Chondrocyte (in vitro differentiated cells): ENCODE results near the gene OSTF1. TPM values are rescaled to one million over a fixed set of nuclear protein-coding genes. Genes with fewer than 3 reads are reported as not detected.

Source experiments
- DNase-seq: peaks from one replicate; pipeline ENCODE4 v3.0.0; 2021; ENCODE audit warnings: mixed read lengths, low spot score
- H3K27ac Mint-ChIP-seq: one replicate; pipeline ENCODE4 v1.8.0; 2021; ENCODE audit warnings: mild to moderate bottlenecking, moderate library complexity, mixed read lengths; ENCODE audit not compliant: unreplicated experiment
- H3K27me3 Mint-ChIP-seq: 2 replicates; pipeline ENCODE4 v1.8.0; 2021; ENCODE audit warnings: low read depth, mixed read lengths
- H3K36me3 Mint-ChIP-seq: 2 replicates; pipeline ENCODE4 v1.8.0; 2021; ENCODE audit warnings: low read depth, mixed read lengths
- H3K4me1 Mint-ChIP-seq: 2 replicates; pipeline ENCODE4 v1.8.0; 2021; ENCODE audit warnings: low read depth, mild to moderate bottlenecking, mixed read lengths
- H3K4me3 Mint-ChIP-seq: one replicate; pipeline ENCODE4 v1.8.0; 2021; ENCODE audit warnings: mild to moderate bottlenecking, moderate library complexity, mixed read lengths; ENCODE audit not compliant: unreplicated experiment
- H3K9me3 Mint-ChIP-seq: 2 replicates; pipeline ENCODE4 v1.8.0; 2021; ENCODE audit warnings: low read depth, mixed read lengths
- total RNA-seq: library from RNA; stranded (reverse); gene quantifications from 3 replicates; pipeline ENCODE4 v1.2.1, GENCODE V29; 2021
- TF ChIP-seq, protein P1 (sequence below): fragments of 200-600 bp; sonication (generic); IDR thresholded peaks from 2 replicates; pipeline ENCODE4 v1.5.0; 2021; ENCODE audit warnings: antibody characterized with exemption, mild to moderate bottlenecking, moderate library complexity

The OSTF1 gene
- total RNA-seq, 1 donor from 2014 or later, result 30.8 TPM

GRCh38 chr9:75109210-75109839 is 21.0 kb downstream of the OSTF1 start:
- DNase-seq, result no peak
- no peaks in the 10 kb centered on the region for H3K27me3 Mint-ChIP-seq
- no peaks in the 10 kb centered on the region for H3K36me3 Mint-ChIP-seq
- no peak overlapping the region for H3K27ac Mint-ChIP-seq
- no peak overlapping the region for H3K4me3 Mint-ChIP-seq
- peaks cover 17% of the 10 kb centered on the region for H3K4me1 Mint-ChIP-seq
- H3K9me3 Mint-ChIP-seq, result no peaks in the 10 kb centered on the region
- TF ChIP-seq, protein P1, sequence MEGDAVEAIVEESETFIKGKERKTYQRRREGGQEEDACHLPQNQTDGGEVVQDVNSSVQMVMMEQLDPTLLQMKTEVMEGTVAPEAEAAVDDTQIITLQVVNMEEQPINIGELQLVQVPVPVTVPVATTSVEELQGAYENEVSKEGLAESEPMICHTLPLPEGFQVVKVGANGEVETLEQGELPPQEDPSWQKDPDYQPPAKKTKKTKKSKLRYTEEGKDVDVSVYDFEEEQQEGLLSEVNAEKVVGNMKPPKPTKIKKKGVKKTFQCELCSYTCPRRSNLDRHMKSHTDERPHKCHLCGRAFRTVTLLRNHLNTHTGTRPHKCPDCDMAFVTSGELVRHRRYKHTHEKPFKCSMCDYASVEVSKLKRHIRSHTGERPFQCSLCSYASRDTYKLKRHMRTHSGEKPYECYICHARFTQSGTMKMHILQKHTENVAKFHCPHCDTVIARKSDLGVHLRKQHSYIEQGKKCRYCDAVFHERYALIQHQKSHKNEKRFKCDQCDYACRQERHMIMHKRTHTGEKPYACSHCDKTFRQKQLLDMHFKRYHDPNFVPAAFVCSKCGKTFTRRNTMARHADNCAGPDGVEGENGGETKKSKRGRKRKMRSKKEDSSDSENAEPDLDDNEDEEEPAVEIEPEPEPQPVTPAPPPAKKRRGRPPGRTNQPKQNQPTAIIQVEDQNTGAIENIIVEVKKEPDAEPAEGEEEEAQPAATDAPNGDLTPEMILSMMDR, result no peak

DNA sequence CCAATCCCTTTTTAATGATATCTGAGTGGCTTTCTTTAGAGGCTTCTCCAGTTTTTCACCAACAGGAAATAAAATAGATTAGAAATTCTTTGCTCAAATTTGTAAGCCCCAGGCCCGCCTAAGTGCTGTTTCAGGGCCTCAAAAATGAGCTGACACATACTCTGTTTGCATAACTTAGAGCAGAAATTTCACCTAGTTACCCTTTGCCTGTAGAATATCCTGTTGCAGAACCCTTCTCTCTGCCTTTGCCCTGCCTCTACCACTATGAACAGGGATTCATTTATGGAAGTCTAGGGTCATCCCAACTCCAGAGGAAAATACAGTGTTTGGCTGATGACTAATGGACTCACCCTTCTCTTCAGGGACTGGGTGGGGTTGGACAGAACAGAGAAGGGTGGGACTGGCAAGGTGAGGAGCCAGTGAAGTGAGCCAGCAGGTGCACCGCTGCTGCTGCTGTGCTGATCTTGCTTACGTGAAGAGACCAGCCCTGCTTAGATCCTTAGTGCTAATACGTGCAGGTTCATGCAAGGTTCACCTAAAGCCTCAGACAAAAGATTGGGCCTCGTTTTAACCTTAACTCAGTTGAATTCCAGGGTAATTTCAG is 22.8 kb downstream of the OSTF1 start:
- no peaks in the 10 kb centered on the region for H3K36me3 Mint-ChIP-seq
- TF ChIP-seq, protein P1, result no peak
- H3K27me3 Mint-ChIP-seq, result no peaks in the 10 kb centered on the region
- no peaks in the 10 kb centered on the region for H3K9me3 Mint-ChIP-seq
- H3K4me3 Mint-ChIP-seq, result no peak overlapping the region
- no peak overlapping the region for H3K27ac Mint-ChIP-seq
- H3K4me1 Mint-ChIP-seq, result peaks cover 7% of the 10 kb centered on the region
- DNase-seq, result no peak

- H3K27ac Mint-ChIP-seq, result no peak overlapping the region
- no peaks in the 10 kb centered on the region for H3K9me3 Mint-ChIP-seq
- H3K27me3 Mint-ChIP-seq, result no peaks in the 10 kb centered on the region
- no peaks in the 10 kb centered on the region for H3K36me3 Mint-ChIP-seq
- peaks cover 10% of the 10 kb centered on the region for H3K4me1 Mint-ChIP-seq
- DNase-seq, result no peak
- no peak overlapping the region for H3K4me3 Mint-ChIP-seq
- TF ChIP-seq, protein P1, result no peak
These were observed 24.5 kb downstream of the OSTF1 start for GRCh38 chr9:75112789-75113188.

- DNase-seq, result no peak
- H3K36me3 Mint-ChIP-seq, result peaks cover 11% of the 10 kb centered on the region
- H3K4me3 Mint-ChIP-seq, result no peak overlapping the region
- peaks cover 10% of the 10 kb centered on the region for H3K4me1 Mint-ChIP-seq
- H3K27me3 Mint-ChIP-seq, result no peaks in the 10 kb centered on the region
- H3K9me3 Mint-ChIP-seq, result no peaks in the 10 kb centered on the region
- H3K27ac Mint-ChIP-seq, result peak overlapping the region; percentile 6
- TF ChIP-seq, protein P1, result no peak
These were observed 28.0 kb downstream of the OSTF1 start for GRCh38 chr9:75116306-75116705.

- DNase-seq, result no peak
- H3K36me3 Mint-ChIP-seq, result peaks cover 11% of the 10 kb centered on the region
- H3K27ac Mint-ChIP-seq, result no peak overlapping the region
- no peaks in the 10 kb centered on the region for H3K9me3 Mint-ChIP-seq
- no peak overlapping the region for H3K4me3 Mint-ChIP-seq
- peaks cover 10% of the 10 kb centered on the region for H3K4me1 Mint-ChIP-seq
- no peaks in the 10 kb centered on the region for H3K27me3 Mint-ChIP-seq
- TF ChIP-seq, protein P1, result no peak
These were observed 29.2 kb downstream of the OSTF1 start for GRCh38 chr9:75117564-75117963.
